PC-9 (cell line): ENCODE data around the gene SUSD3. TPM values are rescaled to one million over a fixed set of nuclear protein-coding genes. Genes with fewer than 3 reads are reported as not detected.

Experiments used
- BruUV-seq: library from RNA; stranded (reverse); fragments of 400-500 nt; replicated peaks from 2 replicates; lab custom pipeline; 2021; lab: Mats Ljungman, UMichigan
- CTCF ChIA-PET: fragments of 300-600 bp; sonication (Branson Sonifier 250); formaldehyde crosslinking; loops from one replicate; lab custom pipeline; 2022; ENCODE audit warnings: antibody characterized with exemption; lab: Charles Lee
- POLR2A ChIA-PET: fragments of 300-600 bp; sonication (Branson Sonifier 250); formaldehyde crosslinking; loops from one replicate; lab custom pipeline; 2022; ENCODE audit warnings: antibody characterized with exemption; ENCODE audit not compliant: unreplicated experiment; lab: Charles Lee
- DNase-seq, 2 experiments: peaks; one replicate each; pipeline versions ENCODE4 v3.0.0 to v3.0.0-alpha.2; 2015 to 2022; ENCODE audit warnings: mixed read lengths in 1 of 2
- H2AFZ ChIP-seq: fragments of 200-600 bp; sonication (generic); 2 replicates; pipeline ENCODE4 v1.8.1; 2017; ENCODE audit warnings: antibody characterized with exemption
- H3F3A ChIP-seq: fragments of 200-600 bp; sonication (generic); 2 replicates; pipeline ENCODE4 v1.8.1; 2017; ENCODE audit warnings: antibody characterized with exemption, mild to moderate bottlenecking, low read depth; ENCODE audit not compliant: insufficient read depth
- H3K27ac ChIP-seq: fragments of 200-600 bp; sonication (generic); 2 replicates; pipeline ENCODE4 v1.6.1; 2016; ENCODE audit warnings: mixed run types
- H3K27me3 ChIP-seq: fragments of 200-600 bp; sonication (generic); 2 replicates; pipeline ENCODE4 v1.6.1; 2016; ENCODE audit warnings: low read depth, mixed run types; ENCODE audit not compliant: insufficient read depth
- H3K36me3 ChIP-seq: fragments of 200-600 bp; sonication (generic); 2 replicates; pipeline ENCODE4 v1.6.1; 2016; ENCODE audit warnings: low read depth, mixed run types
- H3K4me1 ChIP-seq: fragments of 200-600 bp; sonication (generic); replicated peaks from 2 replicates; pipeline ENCODE4 v1.6.1; 2016; ENCODE audit warnings: mixed run types; ENCODE audit not compliant: insufficient read depth
- H3K4me2 ChIP-seq: fragments of 200-600 bp; sonication (generic); 2 replicates; pipeline ENCODE4 v1.6.1; 2017; ENCODE audit warnings: mixed run types
- H3K4me3 ChIP-seq: fragments of 200-600 bp; sonication (generic); 2 replicates; pipeline ENCODE4 v1.6.1; 2016; ENCODE audit warnings: mixed run types
- H3K79me2 ChIP-seq: fragments of 200-600 bp; sonication (generic); 2 replicates; pipeline ENCODE4 v1.6.1; 2017; ENCODE audit warnings: low read depth, mixed run types
- H3K9me2 ChIP-seq: fragments of 200-600 bp; sonication (generic); 2 replicates; pipeline ENCODE4 v1.8.1; 2017; ENCODE audit warnings: mild to moderate bottlenecking; ENCODE audit not compliant: insufficient read depth
- H3K9me3 ChIP-seq: fragments of 200-600 bp; sonication (generic); 2 replicates; pipeline ENCODE4 v1.8.1; 2016; ENCODE audit warnings: low read depth; ENCODE audit not compliant: insufficient read depth
- H4K20me1 ChIP-seq: fragments of 200-600 bp; sonication (generic); 2 replicates; pipeline ENCODE4 v1.8.1; 2017; ENCODE audit not compliant: insufficient read depth
- CTCF ChIP-seq: fragments of 200-600 bp; sonication (generic); conservative IDR thresholded peaks from 2 replicates; pipeline ENCODE4 v1.6.1; 2017; ENCODE audit warnings: mixed run types, antibody characterized with exemption, mild to moderate bottlenecking, moderate library complexity
- EZH2 ChIP-seq: fragments of 200-600 bp; sonication (generic); IDR thresholded peaks from 2 replicates; pipeline ENCODE4 v1.8.0; 2017; ENCODE audit warnings: antibody characterized with exemption, low read depth
- intact Hi-C: fragments of 100-400 bp; cut with micrococcal nuclease; formaldehyde crosslinking; loops from one replicate; pipeline ENCODE4 v1.10.0; 2022; ENCODE audit not compliant: unreplicated experiment
- total RNA-seq: library from RNA; stranded (reverse); gene quantifications from 2 replicates; pipeline ENCODE4 v1.2.3, GENCODE V29; 2021

SUSD3 gene
- total RNA-seq, 1 experiment from 2014 or later, result 8.4 TPM

- no TSS peak for BruUV-seq
Observed at GRCh38 chr9:93039976-93040375, 18.5 kb upstream of the SUSD3 start.

GRCh38 chr9:93040409-93040808, 18.1 kb upstream of the SUSD3 start:
- Histone ChIP-seq H3K79me2 (no peaks in the 10 kb centered on the region), H3K4me1 (no peaks in the 10 kb centered on the region), H3K9me3 (no peaks in the 10 kb centered on the region), H3K27me3 (no peaks in the 10 kb centered on the region), H3K4me3 (no peak overlapping the region), H3K4me2 (no peak overlapping the region), H4K20me1 (no peaks in the 10 kb centered on the region), H3F3A (no peaks in the 10 kb centered on the region), H3K9me2 (no peaks in the 10 kb centered on the region), H3K36me3 (no peaks in the 10 kb centered on the region), H2AFZ (no peak overlapping the region), H3K27ac (no peak overlapping the region)
- BruUV-seq, result no TSS peak
- ChIA-PET CTCF (no interaction called here), POLR2A (no interaction called here)
- TF ChIP-seq CTCF, result no peak
- no peak for TF ChIP-seq EZH2
- DNase-seq, result no peak
- intact Hi-C loops, result no loop called here

More at GRCh38 chr9:93039976-93040375, 18.5 kb upstream of the SUSD3 start:
- DNase-seq, result no peak
- H3K27me3 ChIP-seq, result no peaks in the 10 kb centered on the region
- H3K79me2 ChIP-seq, result no peaks in the 10 kb centered on the region
- H3K27ac ChIP-seq, result no peak overlapping the region
- no peaks in the 10 kb centered on the region for H3K9me2 ChIP-seq
- no peaks in the 10 kb centered on the region for H3K36me3 ChIP-seq
- no peaks in the 10 kb centered on the region for H3F3A ChIP-seq
- H3K4me2 ChIP-seq, result no peak overlapping the region
- H2AFZ ChIP-seq, result no peak overlapping the region
- CTCF ChIA-PET, result no interaction called here
- H3K4me1 ChIP-seq, result no peaks in the 10 kb centered on the region
- H4K20me1 ChIP-seq, result no peaks in the 10 kb centered on the region
- no peak overlapping the region for H3K4me3 ChIP-seq
- POLR2A ChIA-PET, result no interaction called here
- no peaks in the 10 kb centered on the region for H3K9me3 ChIP-seq
- TF ChIP-seq CTCF (no peak), EZH2 (no peak)
- intact Hi-C loops, result no loop called here

- no peaks in the 10 kb centered on the region for H3K9me2 ChIP-seq
- H3K27me3 ChIP-seq, result no peaks in the 10 kb centered on the region
- TF ChIP-seq CTCF (no peak), EZH2 (no peak)
- H3F3A ChIP-seq, result no peaks in the 10 kb centered on the region
- intact Hi-C loops, result no loop called here
- ChIA-PET POLR2A (no interaction called here), CTCF (no interaction called here)
- BruUV-seq, result no TSS peak
- H2AFZ ChIP-seq, result no peak overlapping the region
- H3K9me3 ChIP-seq, result no peaks in the 10 kb centered on the region
- DNase-seq, result no peak
- no peak overlapping the region for H3K27ac ChIP-seq
- H3K79me2 ChIP-seq, result no peaks in the 10 kb centered on the region
- no peak overlapping the region for H3K4me2 ChIP-seq
- no peaks in the 10 kb centered on the region for H4K20me1 ChIP-seq
- no peak overlapping the region for H3K4me3 ChIP-seq
- H3K4me1 ChIP-seq, result no peaks in the 10 kb centered on the region
- H3K36me3 ChIP-seq, result no peaks in the 10 kb centered on the region
Observed at GRCh38 chr9:93041108-93041802, 17.2 kb upstream of the SUSD3 start.
